ENCODE data around the gene STX8.

GRCh38 chr17:9244066-9245052 lies 331.3 kb downstream of the STX8 start:
- peak in 2 of 4 donors; percentile 40 to 49 for TF ChIP-seq POLR2AphosphoS5 (IDR thresholded peaks at IDR 0.05)
- no peak for TF ChIP-seq CTCF (IDR thresholded peaks at IDR 0.05)
- peak in 1 of 4 donors; percentile 65 for TF ChIP-seq EP300 (IDR thresholded peaks at IDR 0.05)
- no peak for TF ChIP-seq POLR2A (IDR thresholded peaks at IDR 0.05)
